IMR-90 (cell line): Measurements from ENCODE around the gene TST. TPM values are rescaled to one million over a fixed set of nuclear protein-coding genes. Genes with fewer than 3 reads are reported as not detected.

Experiments
- ATAC-seq: fragments of 200-7000 bp; cut with Tn5 transposase; 2 replicates; pipeline ENCODE4 v1.9.1; 2020; ENCODE audit warnings: low read depth, mild to moderate bottlenecking, moderate library complexity
- BruUV-seq: library from RNA; stranded (reverse); fragments of 400-500 nt; replicated peaks from 2 replicates; lab custom pipeline; 2021; lab: Mats Ljungman, UMichigan
- CTCF ChIA-PET: fragments of 300-600 bp; formaldehyde crosslinking; extraction: SDS; loops from one replicate; lab custom pipeline; 2021; ENCODE audit warnings: antibody characterized with exemption; lab: Yijun Ruan, JAX
- POLR2A ChIA-PET: fragments of 300-600 bp; sonication (Branson Sonifier 250); formaldehyde crosslinking; loops from one replicate; lab custom pipeline; 2022; ENCODE audit warnings: antibody characterized with exemption; ENCODE audit not compliant: unreplicated experiment; lab: Charles Lee
- DNase-seq: peaks from one replicate; pipeline ENCODE4 v3.0.0; 2013
- H2AFZ ChIP-seq: replicated peaks from 2 replicates; pipeline ENCODE3; 2013; ENCODE audit warnings: low read length, mild to moderate bottlenecking; ENCODE audit not compliant: poor library complexity
- H2AK5ac ChIP-seq: 2 replicates; pipeline ENCODE4 v1.6.1; 2013; ENCODE audit warnings: low read depth, low read length, inconsistent platforms
- H2AK9ac ChIP-seq: replicated peaks from 2 replicates; pipeline ENCODE3; 2013; ENCODE audit warnings: mild to moderate bottlenecking, low read depth, low read length, moderate library complexity; ENCODE audit not compliant: poor library complexity
- H2BK120ac ChIP-seq: 2 replicates; pipeline ENCODE4 v1.6.1; 2013; ENCODE audit warnings: low read depth, low read length, inconsistent platforms
- H2BK15ac ChIP-seq: 3 replicates; pipeline ENCODE4 v1.6.1; 2013; ENCODE audit warnings: low read depth, low read length, inconsistent platforms
- H2BK20ac ChIP-seq: 2 replicates; pipeline ENCODE4 v1.6.1; 2013; ENCODE audit warnings: low read depth, mild to moderate bottlenecking, inconsistent platforms, low read length, moderate library complexity
- H2BK5ac ChIP-seq: 2 replicates; pipeline ENCODE4 v1.6.1; 2013; ENCODE audit warnings: mild to moderate bottlenecking, low read depth, low read length, inconsistent platforms; ENCODE audit not compliant: poor library complexity, severe bottlenecking
- H3K14ac ChIP-seq: replicated peaks from 2 replicates; pipeline ENCODE4 v1.6.1; 2013; ENCODE audit warnings: low read depth, low read length, inconsistent platforms
- H3K18ac ChIP-seq: 2 replicates; pipeline ENCODE4 v1.6.1; 2013; ENCODE audit warnings: low read depth, low read length, control low read depth
- H3K23ac ChIP-seq: 2 replicates; pipeline ENCODE4 v1.6.1; 2013; ENCODE audit warnings: low read depth, low read length, inconsistent platforms
- H3K27ac ChIP-seq: 2 replicates; pipeline ENCODE4 v1.5.1; 2013; ENCODE audit warnings: mild to moderate bottlenecking, control low read depth, low read length; ENCODE audit not compliant: insufficient read depth
- H3K27me3 ChIP-seq: 2 replicates; pipeline ENCODE4 v1.6.1; 2013; ENCODE audit warnings: low read length; ENCODE audit not compliant: control insufficient read depth, insufficient read depth
- H3K36me3 ChIP-seq: 2 replicates; pipeline ENCODE4 v1.6.1; 2013; ENCODE audit warnings: low read length, mixed read lengths; ENCODE audit not compliant: control insufficient read depth, insufficient read depth
- H3K4ac ChIP-seq: 2 replicates; pipeline ENCODE4 v1.6.1; 2013; ENCODE audit warnings: low read depth, low read length, inconsistent platforms
- H3K4me1 ChIP-seq: 2 replicates; pipeline ENCODE4 v1.6.1; 2013; ENCODE audit warnings: low read length, mixed read lengths; ENCODE audit not compliant: control insufficient read depth, insufficient read depth
- H3K4me2 ChIP-seq: 2 replicates; pipeline ENCODE4 v1.6.1; 2013; ENCODE audit warnings: low read depth, mild to moderate bottlenecking, control low read depth, low read length, moderate library complexity
- H3K4me3 ChIP-seq: 2 replicates; pipeline ENCODE4 v1.5.1; 2013; ENCODE audit warnings: low read depth, mild to moderate bottlenecking, control low read depth, low read length, moderate library complexity; ENCODE audit not compliant: insufficient read depth
- H3K56ac ChIP-seq: 2 replicates; pipeline ENCODE4 v1.6.1; 2013; ENCODE audit warnings: low read length, inconsistent platforms; ENCODE audit not compliant: insufficient read depth; ENCODE audit errors: extremely low read depth
- H3K79me1 ChIP-seq, 2 experiments: 2 replicates each; pipeline ENCODE4 v1.6.1; 2013; ENCODE audit warnings: low read length in 2 of 2, inconsistent platforms in 1 of 2, low read depth in 1 of 2
- H3K9ac ChIP-seq: 2 replicates; pipeline ENCODE4 v1.6.1; 2013; ENCODE audit warnings: low read depth, low read length, control low read depth
- H3K9me1 ChIP-seq: 2 replicates; pipeline ENCODE4 v1.6.1; 2013; ENCODE audit warnings: low read length, inconsistent platforms; ENCODE audit not compliant: insufficient read depth
- H3K9me3 ChIP-seq: 2 replicates; pipeline ENCODE4 v1.6.1; 2013; ENCODE audit warnings: low read length; ENCODE audit not compliant: control insufficient read depth, insufficient read depth
- H4K20me1 ChIP-seq: 2 replicates; pipeline ENCODE4 v1.6.1; 2013; ENCODE audit warnings: low read length, inconsistent platforms; ENCODE audit not compliant: insufficient read depth
- H4K5ac ChIP-seq: 2 replicates; pipeline ENCODE4 v1.6.1; 2013; ENCODE audit warnings: mild to moderate bottlenecking, low read depth, low read length, control low read depth
- H4K8ac ChIP-seq, 2 experiments: 2 replicates each; pipeline ENCODE4 v1.6.1; 2013; ENCODE audit warnings: low read depth in 2 of 2, low read length in 2 of 2, control low read depth in 1 of 2, inconsistent platforms in 1 of 2
- H4K91ac ChIP-seq: 2 replicates; pipeline ENCODE4 v1.6.1; 2013; ENCODE audit warnings: low read depth, low read length, inconsistent platforms; ENCODE audit not compliant: insufficient read depth
- BHLHE40 ChIP-seq: fragments of 150-350 bp; IDR thresholded peaks from 2 replicates; pipeline ENCODE4 v1.6.1; 2016; ENCODE audit warnings: mild to moderate bottlenecking, low read depth, low read length
- CTCF ChIP-seq: conservative IDR thresholded peaks from 2 replicates; pipeline ENCODE4 v1.5.1; 2012; ENCODE audit warnings: mild to moderate bottlenecking, low read depth, low read length, improper control_type of control experiment
- FOS ChIP-seq: fragments of 150-350 bp; IDR thresholded peaks from 2 replicates; pipeline ENCODE4 v1.6.1; 2016; ENCODE audit warnings: low read depth, low read length
- MAZ ChIP-seq: IDR thresholded peaks from 2 replicates; pipeline ENCODE4 v1.6.1; 2012; ENCODE audit warnings: low read depth, mild to moderate bottlenecking, low read length, improper control_type of control experiment, moderate library complexity, borderline replicate concordance
- RFX5 ChIP-seq: IDR thresholded peaks from 2 replicates; pipeline ENCODE4 v1.8.0; 2012; ENCODE audit warnings: low read depth, mild to moderate bottlenecking, low read length, moderate library complexity
- SMC3 ChIP-seq: fragments of 150-350 bp; IDR thresholded peaks from 2 replicates; pipeline ENCODE4 v1.6.1; 2016; ENCODE audit warnings: low read depth, mild to moderate bottlenecking, antibody characterized with exemption, low read length, moderate library complexity
- USF2 ChIP-seq: fragments of 150-350 bp; IDR thresholded peaks from 2 replicates; pipeline ENCODE4 v1.6.1; 2017; ENCODE audit warnings: mild to moderate bottlenecking, antibody characterized with exemption, low read length, low read depth
- WGBS, 2 experiments: methylation state at CpG; one replicate each; pipeline versions ENCODE4 v1.1.5 to v1.1.7; 2013; ENCODE audit warnings: missing lambda C conversion rate in 2 of 2; ENCODE audit not compliant: insufficient read length in 1 of 2; ENCODE audit errors: extremely low coverage in 2 of 2; 5-methylcytosine and 5-hydroxymethylcytosine counted together
- dilution Hi-C: fragments of 300-500 bp; cut with HindIII; formaldehyde crosslinking; loops from one replicate; pipeline ENCODE4 v1.14.3; 2018; ENCODE audit warnings: low sequenced_read_pairs; ENCODE audit not compliant: unreplicated experiment
- in situ Hi-C: fragments of 300-500 bp; cut with MboI; formaldehyde crosslinking; loops from 3 replicates; pipeline ENCODE4 v1.14.3; 2019; ENCODE audit warnings: low sequenced_read_pairs, inconsistent platforms, mixed read lengths
- intact Hi-C: fragments of 100-400 bp; cut with micrococcal nuclease; formaldehyde crosslinking; loops from 2 replicates; pipeline ENCODE4 v1.10.0; 2022
- polyA plus RNA-seq, 3 experiments: library from polyadenylated mRNA; depleted of rRNA; stranded (reverse); fragments of >200 nt; gene quantifications; 2 replicates each; pipeline ENCODE4 v1.2.3, GENCODE V29; 2012; ENCODE audit warnings: low replicate concordance in 1 of 3
- total RNA-seq: library from RNA; depleted of rRNA; stranded (reverse); fragments of >200 nt; gene quantifications from 2 replicates; pipeline ENCODE4 v1.2.3, GENCODE V29; 2012

TST gene
- total and polyA plus RNA-seq, 2 of the 4 experiments (the other 2 are of a cell fraction) = 31.7 to 37.7 TPM

- in situ Hi-C loops = no loop called here
- no peaks in the 10 kb centered on the region for H3K4me1 ChIP-seq
- no peak overlapping the region for H2BK15ac ChIP-seq
- dilution Hi-C loops = no loop called here
- 100% methylated on average over 1 of the region's 13 CpGs; no CpG with 5 or more reads in 1 of the 2 experiments for WGBS, 2 experiments
- peaks cover 22% of the 10 kb centered on the region for H3K27me3 ChIP-seq
- no peak overlapping the region for H3K56ac ChIP-seq
- no peak overlapping the region for H3K4ac ChIP-seq
- no peak overlapping the region for H2AK9ac ChIP-seq
- H2BK120ac ChIP-seq = no peak overlapping the region
- TF ChIP-seq FOS = no peak
- TF ChIP-seq MAZ = no peak
- no peak for TF ChIP-seq RFX5
- no peak for TF ChIP-seq SMC3
- TF ChIP-seq BHLHE40 = no peak
- no peak for TF ChIP-seq USF2
- TF ChIP-seq CTCF = no peak
- H3K9me3 ChIP-seq = no peaks in the 10 kb centered on the region
- no peak overlapping the region for H3K18ac ChIP-seq
- BruUV-seq = no TSS peak
- H2BK5ac ChIP-seq = no peak overlapping the region
- no peak overlapping the region for H4K91ac ChIP-seq
- no peak overlapping the region for H4K8ac ChIP-seq
- no peak overlapping the region for H3K23ac ChIP-seq
- DNase-seq = no peak
- ATAC-seq = no peak
- POLR2A ChIA-PET = no interaction called here
- no peaks in the 10 kb centered on the region for H3K36me3 ChIP-seq
- H3K9me1 ChIP-seq = no peaks in the 10 kb centered on the region
- H2BK20ac ChIP-seq = no peak overlapping the region
- H3K4me2 ChIP-seq = no peak overlapping the region
- no peak overlapping the region for H3K9ac ChIP-seq
- no peaks in the 10 kb centered on the region for H4K20me1 ChIP-seq
- H3K27ac ChIP-seq = no peak overlapping the region
- no peak overlapping the region for H2AFZ ChIP-seq
- intact Hi-C loops = no loop called here
- no peak overlapping the region for H4K5ac ChIP-seq
- no peak overlapping the region for H3K14ac ChIP-seq
- CTCF ChIA-PET = interaction anchor here (0.6 to 0.7 kb wide), 3 partner anchors 14 to 231 kb away, joined by 3 to 4 read pairs (median 4); no protein-coding TSS in a partner anchor
- no peaks in the 10 kb centered on the region for H3K79me1 ChIP-seq
- H2AK5ac ChIP-seq = no peak overlapping the region
- H3K4me3 ChIP-seq = no peak overlapping the region
Measured at GRCh38 chr22:36979016-36979910, 40.0 kb downstream of the TST start.
